ENCODE measurements around the gene KAT5. TPM values are rescaled to one million over a fixed set of nuclear protein-coding genes. Genes with fewer than 3 reads are reported as not detected.
"Not testable (repeated sequence)": the region's sequence is repeated elsewhere in the genome, so short reads cannot be mapped to it uniquely, and the experiment has no call there.

The KAT5 gene
- 10 to 100 TPM; 60.1 to 67.1 TPM for total RNA-seq

GRCh38 chr11:65711785-65712632 is at the start of gene KAT5:
KAT5 (plus strand) TSS chr11:65712252; CDS start chr11:65712268, 16 bp downstream.
- H3K4me1 Mint-ChIP-seq (ENCODE audit: low read depth), result peaks cover 33% of the 10 kb centered on the region
- intact Hi-C loops (cut with micrococcal nuclease), result loop anchor here (1.0 to 5.0 kb wide), 9 partner anchors 8 to 555 kb away; partner anchors contain the start of genes AP5B1, BANF1, EIF1AD and FIBP
- no peaks in the 10 kb centered on the region for H3K27me3 Mint-ChIP-seq (ENCODE audit: low read depth)
- H3K9me3 Mint-ChIP-seq, result no peaks in the 10 kb centered on the region
- peaks cover 23% of the 10 kb centered on the region for H3K36me3 Mint-ChIP-seq (ENCODE audit: low read depth)
- peak within 1 kb of the TSS; percentile 97 for H3K27ac Mint-ChIP-seq
- CTCF ChIA-PET, result interaction anchor here (0.6 to 2.6 kb wide), 27 partner anchors 8 to 598 kb away, joined by 3 to 35 read pairs (median 4); partner anchors contain the start of genes FIBP, RNASEH2C, SF3B2 and SNX32
- H3K4me3 Mint-ChIP-seq, result peak within 1 kb of the TSS; percentile 95
- DNase-seq, result peak; percentile 100

- intact Hi-C loops (cut with micrococcal nuclease), result loop anchor here (1.0 kb wide), 6 partner anchors 11 to 604 kb away; partner anchors contain the start of genes MUS81, PCNX3 and SIPA1
These were observed 49.0 kb upstream of the KAT5 start, which contains the start of gene RELA for GRCh38 chr11:65662799-65663638. RELA (minus strand) TSS chr11:65662916; CDS start chr11:65662832, 84 bp downstream.

GRCh38 chr11:65663639-65664200 is 48.3 kb upstream of the KAT5 start:
- intact Hi-C loops (cut with micrococcal nuclease), result loop anchor here (1.0 kb wide), 6 partner anchors 11 to 604 kb away; partner anchors contain the start of genes MUS81, PCNX3 and SIPA1
- Mint-ChIP-seq H3K4me3 (peak overlapping the region; percentile 83), H3K27ac (peak overlapping the region; percentile 94), H3K36me3 (ENCODE audit: low read depth) (peaks cover 24% of the 10 kb centered on the region), H3K9me3 (no peaks in the 10 kb centered on the region), H3K27me3 (ENCODE audit: low read depth) (no peaks in the 10 kb centered on the region), H3K4me1 (ENCODE audit: low read depth) (peaks cover 37% of the 10 kb centered on the region)
- peak; percentile 69 for DNase-seq
- CTCF ChIA-PET, result interaction anchor here (0.8 kb wide), 1 partner anchor 37 kb away, joined by 3 read pairs; no protein-coding TSS in a partner anchor

More at GRCh38 chr11:65662799-65663638, 49.0 kb upstream of the KAT5 start, which contains the start of gene RELA:
- peaks cover 37% of the 10 kb centered on the region for H3K4me1 Mint-ChIP-seq (ENCODE audit: low read depth)
- peak within 1 kb of the TSS; percentile 94 for H3K27ac Mint-ChIP-seq
- DNase-seq, result peak; percentile 95
- H3K36me3 Mint-ChIP-seq (ENCODE audit: low read depth), result peaks cover 24% of the 10 kb centered on the region
- H3K27me3 Mint-ChIP-seq (ENCODE audit: low read depth), result no peaks in the 10 kb centered on the region
- peak within 1 kb of the TSS; percentile 85 for H3K4me3 Mint-ChIP-seq
- CTCF ChIA-PET, result interaction anchor here (0.8 to 1.0 kb wide), 3 partner anchors 8 to 122 kb away, joined by 3 read pairs; no protein-coding TSS in a partner anchor
- H3K9me3 Mint-ChIP-seq, result no peaks in the 10 kb centered on the region

- Mint-ChIP-seq H3K4me1 (ENCODE audit: low read depth) (peaks cover 6% of the 10 kb centered on the region), H3K9me3 (no peaks in the 10 kb centered on the region), H3K27ac (no peak overlapping the region), H3K27me3 (ENCODE audit: low read depth) (no peaks in the 10 kb centered on the region), H3K36me3 (ENCODE audit: low read depth) (no peaks in the 10 kb centered on the region), H3K4me3 (no peak overlapping the region)
- intact Hi-C loops (cut with micrococcal nuclease), result no loop called here
- DNase-seq, result peak; percentile 21
- CTCF ChIA-PET, result interaction anchor here (1.6 kb wide), 1 partner anchor 108 kb away, joined by 5 read pairs; no protein-coding TSS in a partner anchor
These were observed 39.7 kb upstream of the KAT5 start for GRCh38 chr11:65672180-65672860.

- intact Hi-C loops (cut with micrococcal nuclease), result no loop called here
- no peaks in the 10 kb centered on the region for H3K9me3 Mint-ChIP-seq
- no peak overlapping the region for H3K4me3 Mint-ChIP-seq
- no peaks in the 10 kb centered on the region for H3K27me3 Mint-ChIP-seq (ENCODE audit: low read depth)
- peaks cover 6% of the 10 kb centered on the region for H3K4me1 Mint-ChIP-seq (ENCODE audit: low read depth)
- H3K36me3 Mint-ChIP-seq (ENCODE audit: low read depth), result no peaks in the 10 kb centered on the region
- CTCF ChIA-PET, result interaction anchor here (1.6 kb wide), 1 partner anchor 107 kb away, joined by 5 read pairs; no protein-coding TSS in a partner anchor
- DNase-seq, result no peak
- H3K27ac Mint-ChIP-seq, result no peak overlapping the region
These were observed 39.1 kb upstream of the KAT5 start for GRCh38 chr11:65672982-65673381.

GRCh38 chr11:65680192-65680743 is 31.8 kb upstream of the KAT5 start:
- no peaks in the 10 kb centered on the region for H3K27me3 Mint-ChIP-seq (ENCODE audit: low read depth)
- no peaks in the 10 kb centered on the region for H3K9me3 Mint-ChIP-seq
- no peak for DNase-seq
- H3K4me3 Mint-ChIP-seq, result no peak overlapping the region
- H3K4me1 Mint-ChIP-seq (ENCODE audit: low read depth), result no peaks in the 10 kb centered on the region
- H3K27ac Mint-ChIP-seq, result no peak overlapping the region
- no peaks in the 10 kb centered on the region for H3K36me3 Mint-ChIP-seq (ENCODE audit: low read depth)
- intact Hi-C loops (cut with micrococcal nuclease), result no loop called here
- CTCF ChIA-PET, result interaction anchor here (0.6 to 0.7 kb wide), 3 partner anchors 105 to 165 kb away, joined by 3 to 6 read pairs (median 3); partner anchors contain the start of gene ZNRD2

GRCh38 chr11:65683480-65683879 is 28.6 kb upstream of the KAT5 start:
- intact Hi-C loops (cut with micrococcal nuclease), result not testable (repeated sequence)
- CTCF ChIA-PET, result interaction anchor here (1.9 kb wide), 1 partner anchor 97 kb away, joined by 5 read pairs; the partner anchor contains the start of gene AP5B1

GRCh38 chr11:65685981-65686380 is 26.1 kb upstream of the KAT5 start:
- Mint-ChIP-seq H3K4me3 (no peak overlapping the region), H3K9me3 (no peaks in the 10 kb centered on the region), H3K4me1 (ENCODE audit: low read depth) (no peaks in the 10 kb centered on the region), H3K27me3 (ENCODE audit: low read depth) (no peaks in the 10 kb centered on the region), H3K27ac (no peak overlapping the region), H3K36me3 (ENCODE audit: low read depth) (no peaks in the 10 kb centered on the region)
- DNase-seq, result no peak
- intact Hi-C loops (cut with micrococcal nuclease), result no loop called here
- CTCF ChIA-PET, result no interaction called here

More at GRCh38 chr11:65683480-65683879, 28.6 kb upstream of the KAT5 start:
- H3K4me1 Mint-ChIP-seq (ENCODE audit: low read depth); H3K27ac Mint-ChIP-seq; H3K36me3 Mint-ChIP-seq (ENCODE audit: low read depth); H3K27me3 Mint-ChIP-seq (ENCODE audit: low read depth); DNase-seq; H3K9me3 Mint-ChIP-seq; H3K4me3 Mint-ChIP-seq: not testable (repeated sequence)

GRCh38 chr11:65691847-65692246 is 20.2 kb upstream of the KAT5 start:
- H3K27me3 Mint-ChIP-seq (ENCODE audit: low read depth); H3K9me3 Mint-ChIP-seq; DNase-seq; intact Hi-C loops (cut with micrococcal nuclease); H3K36me3 Mint-ChIP-seq (ENCODE audit: low read depth); H3K4me3 Mint-ChIP-seq; H3K4me1 Mint-ChIP-seq (ENCODE audit: low read depth); H3K27ac Mint-ChIP-seq: not testable (repeated sequence)
- CTCF ChIA-PET, result interaction anchor here (1.0 kb wide), 1 partner anchor 347 kb away, joined by 7 read pairs; no protein-coding TSS in a partner anchor

GRCh38 chr11:65692367-65692766 is 19.7 kb upstream of the KAT5 start:
- Mint-ChIP-seq H3K9me3 (no peaks in the 10 kb centered on the region), H3K27ac (no peak overlapping the region), H3K4me1 (ENCODE audit: low read depth) (no peaks in the 10 kb centered on the region), H3K36me3 (ENCODE audit: low read depth) (no peaks in the 10 kb centered on the region), H3K27me3 (ENCODE audit: low read depth) (no peaks in the 10 kb centered on the region), H3K4me3 (no peak overlapping the region)
- CTCF ChIA-PET, result interaction anchor here (1.0 kb wide), 1 partner anchor 346 kb away, joined by 7 read pairs; no protein-coding TSS in a partner anchor
- DNase-seq, result no peak
- intact Hi-C loops (cut with micrococcal nuclease), result no loop called here

All from activated naive CD4-positive, alpha-beta T cell treated with anti-CD3 and anti-CD28 coated beads for 36 hours (primary cell).